HEK293T (cell line): ENCODE data around the gene RGS3.

Experiments
- BHLHE40 ChIP-seq: fragments of 450-650 bp; IDR thresholded peaks from 2 replicates; pipeline ENCODE4 v1.6.1; 2016; ENCODE audit warnings: mild to moderate bottlenecking, moderate library complexity, borderline replicate concordance
- CTBP1 ChIP-seq: fragments of 450-650 bp; IDR thresholded peaks from 2 replicates; pipeline ENCODE4 v1.6.1; 2016; ENCODE audit warnings: borderline replicate concordance
- ELF4 ChIP-seq: fragments of 450-650 bp; IDR thresholded peaks from 2 replicates; pipeline ENCODE4 v1.6.1; 2017; ENCODE audit warnings: antibody characterized with exemption
- FOXM1 ChIP-seq: fragments of 450-650 bp; IDR thresholded peaks from 2 replicates; pipeline ENCODE4 v1.6.1; 2017; ENCODE audit warnings: mild to moderate bottlenecking, borderline replicate concordance
- HDGF ChIP-seq: fragments of 450-650 bp; IDR thresholded peaks from 2 replicates; pipeline ENCODE4 v1.6.1; 2017; ENCODE audit warnings: antibody characterized with exemption, borderline replicate concordance
- LEF1 ChIP-seq: fragments of 450-650 bp; IDR thresholded peaks from 2 replicates; pipeline ENCODE4 v1.6.1; 2017; ENCODE audit warnings: mild to moderate bottlenecking, borderline replicate concordance
- PKNOX1 ChIP-seq: fragments of 450-650 bp; IDR thresholded peaks from 2 replicates; pipeline ENCODE4 v1.6.1; 2016
- SP1 ChIP-seq: fragments of 450-650 bp; IDR thresholded peaks from 2 replicates; pipeline ENCODE4 v1.6.1; 2017
- SUZ12 ChIP-seq: fragments of 450-650 bp; IDR thresholded peaks from 2 replicates; pipeline ENCODE4 v1.6.1; 2016; ENCODE audit warnings: mild to moderate bottlenecking
- TARDBP ChIP-seq: fragments of 450-650 bp; IDR thresholded peaks from 2 replicates; pipeline ENCODE4 v1.6.1; 2016
- ZNF384 ChIP-seq: fragments of 450-650 bp; IDR thresholded peaks from 2 replicates; pipeline ENCODE4 v1.6.1; 2016

- TF ChIP-seq SUZ12 (no peak), BHLHE40 (no peak), SP1 (no peak), ELF4 (no peak), HDGF (no peak), LEF1 (no peak), TARDBP (no peak), FOXM1 (no peak), PKNOX1 (no peak), CTBP1 (no peak), ZNF384 (no peak)
Measured at GRCh38 chr9:113625486-113625885, 162.0 kb downstream of the RGS3 start.
